HT-29 (cell line): ENCODE results near the gene IKZF3. TPM values are rescaled to one million over a fixed set of nuclear protein-coding genes. Genes with fewer than 3 reads are reported as not detected.
"Not testable (repeated sequence)": the region's sequence is repeated elsewhere in the genome, so short reads cannot be mapped to it uniquely, and the experiment has no call there.

Source experiments
- DNase-seq: peaks from one replicate; pipeline ENCODE4 v3.0.0-alpha.2; 2015; ENCODE audit warnings: low spot score
- small RNA-seq: library from RNA; depleted of rRNA; stranded (forward); fragments of <200 nt; gene quantifications from one replicate; pipeline ENCODE3, GENCODE V24; 2014
- total RNA-seq: library from RNA; depleted of rRNA; stranded (reverse); fragments of >200 nt; shearing (Covaris generic); gene quantifications from 2 replicates; pipeline ENCODE4 v1.2.3, GENCODE V29; 2014; rRNA removed

Gene IKZF3
- total RNA-seq, 1 experiment from 2014 or later, result 0.56 TPM

GRCh38 chr17:39719563-39720355, 144.4 kb downstream of the IKZF3 start:
- no peak for DNase-seq

GRCh38 chr17:39717660-39718059, 146.5 kb downstream of the IKZF3 start:
- DNase-seq, result no peak

- DNase-seq, result no peak
Measured at GRCh38 chr17:39716879-39717536, 147.1 kb downstream of the IKZF3 start.

GRCh38 chr17:39716073-39716818, 147.9 kb downstream of the IKZF3 start:
- no peak for DNase-seq

- DNase-seq, result no peak
Measured at GRCh38 chr17:39715375-39716072, 148.6 kb downstream of the IKZF3 start.

- no peak for DNase-seq
Measured at GRCh38 chr17:39714234-39714633, 149.9 kb downstream of the IKZF3 start.

GRCh38 chr17:39711851-39712250, 152.3 kb downstream of the IKZF3 start:
- no peak for DNase-seq

GRCh38 chr17:39711071-39711470, 153.0 kb downstream of the IKZF3 start:
- DNase-seq, result not testable (repeated sequence)

GRCh38 chr17:39709998-39710964, 153.8 kb downstream of the IKZF3 start:
- DNase-seq, result no peak

- DNase-seq, result no peak
Measured at GRCh38 chr17:39709319-39709997, 154.7 kb downstream of the IKZF3 start.

Small RNA genes lying within 50 kb of the gene (small RNA-seq; reads per million reads assigned to genes)
- gene AC090844.1, result not detected
- not detected for gene MIR4728

Other genes with a start within 250 kb of the IKZF3 start
- 14.8 and 16.0 TPM in 2 replicates for gene PPP1R1B, start 237.4 kb downstream of the IKZF3 start, total RNA-seq
- gene STARD3, start 227.2 kb downstream of the IKZF3 start, total RNA-seq, result 50.8 and 54.2 TPM in 2 replicates
- gene TCAP, start 199.0 kb downstream of the IKZF3 start, total RNA-seq, result 1.9 and 2.2 TPM in 2 replicates
- gene PNMT, start 195.9 kb downstream of the IKZF3 start, total RNA-seq, result 0.25 and 0.65 TPM in 2 replicates
- 34.6 and 39.1 TPM in 2 replicates for gene PGAP3, start 176.3 kb downstream of the IKZF3 start, total RNA-seq
- gene ERBB2, start 164.2 kb downstream of the IKZF3 start, total RNA-seq, result 91.0 and 110 TPM in 2 replicates
- 118 and 121 TPM in 2 replicates for gene MIEN1, start 133.8 kb downstream of the IKZF3 start, total RNA-seq
- 127 and 142 TPM in 2 replicates for gene GRB7, start 126.4 kb downstream of the IKZF3 start, total RNA-seq
- not detected in 2 replicates for gene ZPBP2, start 3.9 kb upstream of the IKZF3 start, total RNA-seq
- 5.5 and 5.8 TPM in 2 replicates for gene GSDMB, start 54.3 kb upstream of the IKZF3 start, total RNA-seq
- gene ORMDL3, start 63.3 kb upstream of the IKZF3 start, total RNA-seq, result 61.0 and 66.7 TPM in 2 replicates
- not detected in 2 replicates for gene LRRC3C, start 63.4 kb upstream of the IKZF3 start, total RNA-seq
- gene GSDMA, start 98.7 kb upstream of the IKZF3 start, total RNA-seq, result not detected in 2 replicates
- 236 and 240 TPM in 2 replicates for gene PSMD3, start 116.5 kb upstream of the IKZF3 start, total RNA-seq
- not detected in 2 replicates for gene CSF3, start 151.1 kb upstream of the IKZF3 start, total RNA-seq
- 56.3 and 56.6 TPM in 2 replicates for gene MED24, start 190.1 kb upstream of the IKZF3 start, total RNA-seq
- 31.1 and 33.2 TPM in 2 replicates for gene THRA, start 198.7 kb upstream of the IKZF3 start, total RNA-seq
- gene NR1D1, start 236.3 kb upstream of the IKZF3 start, total RNA-seq, result 22.6 and 25.7 TPM in 2 replicates